Measurements from ENCODE around the gene TBC1D12. TPM values are rescaled to one million over a fixed set of nuclear protein-coding genes. Genes with fewer than 3 reads are reported as not detected.

Gene TBC1D12
- total RNA-seq (2021) (3.1 and 3.9 TPM in 2 replicates), Bru-seq, nascent RNA (percentile 59 among the genes with signal in this experiment), BruChase-seq, experiment 1, labeled RNA remaining after a 2-hour chase (percentile 55 among the genes with signal in this experiment), BruChase-seq, experiment 2, labeled RNA remaining after a 6-hour chase (percentile 45 among the genes with signal in this experiment)
- long read RNA-seq, partial matches to known transcripts: 0 of 1 reads
- long read RNA-seq, other reads (novel, unspliced or antisense): 1 of 1 reads

- ChIA-PET POLR2A (ENCODE audit: unreplicated experiment) (interaction anchor here (0.5 to 0.7 kb wide), 4 partner anchors 39 to 1968 kb away, joined by 6 to 11 read pairs (median 8); no protein-coding TSS in a partner anchor), CTCF (interaction anchor here (0.9 kb wide), 1 partner anchor 42 kb away, joined by 5 read pairs; no protein-coding TSS in a partner anchor)
- Histone ChIP-seq H2AFZ (peak within 1 kb of the TSS; percentile 85), H3K27ac (peak within 1 kb of the TSS; percentile 56), H3K9me3 (ENCODE audit: insufficient read depth, low read depth) (no peaks in the 10 kb centered on the region), H3K4me3 (peak within 1 kb of the TSS; percentile 76), H3K4me1 (replicated peaks; ENCODE audit: insufficient read depth) (peaks cover 22% of the 10 kb centered on the region; the same call in 1 of the 2 replicates), H3K79me2 (ENCODE audit: low read depth) (peaks cover 27% of the 10 kb centered on the region), H3K9me2 (ENCODE audit: insufficient read depth) (no peaks in the 10 kb centered on the region), H3K27me3 (ENCODE audit: insufficient read depth, low read depth) (no peaks in the 10 kb centered on the region), H3K4me2 (peak within 1 kb of the TSS; percentile 65), H3K36me3 (ENCODE audit: low read depth) (no peaks in the 10 kb centered on the region), H3F3A (ENCODE audit: insufficient read depth, low read depth) (peaks cover 21% of the 10 kb centered on the region), H4K20me1 (ENCODE audit: insufficient read depth) (no peaks in the 10 kb centered on the region)
- DNase-seq: peak; percentile 82 to 90
- TF ChIP-seq CTCF (conservative IDR thresholded peaks at IDR 0.05) (no peak), EZH2 (IDR thresholded peaks at IDR 0.05; ENCODE audit: low read depth) (no peak)
- no TSS peak for BruUV-seq (replicated peaks)
- intact Hi-C loops (cut with micrococcal nuclease; ENCODE audit: unreplicated experiment): loop anchor here (1.0 to 2.0 kb wide), 2 partner anchors 39 to 360 kb away; no protein-coding TSS in a partner anchor
These were observed at the start of gene TBC1D12 for GRCh38 chr10:94402204-94402842. TSS of gene TBC1D12 (plus strand) at chr10:94402541. CDS start at chr10:94402614, 73 bp downstream.

GRCh38 chr10:94353336-94353735 lies 49.0 kb upstream of the TBC1D12 start:
- H3K36me3 ChIP-seq (ENCODE audit: low read depth): peaks cover 8% of the 10 kb centered on the region; the same call in 1 of the 2 replicates
- intact Hi-C loops (cut with micrococcal nuclease; ENCODE audit: unreplicated experiment): loop anchor here (10.0 kb wide), 1 partner anchor 91 kb away; no protein-coding TSS in a partner anchor
- no peaks in the 10 kb centered on the region for H3F3A ChIP-seq (ENCODE audit: insufficient read depth, low read depth)
- DNase-seq: no peak
- H3K27ac ChIP-seq: no peak overlapping the region
- TF ChIP-seq EZH2 (IDR thresholded peaks at IDR 0.05; ENCODE audit: low read depth) (no peak), CTCF (conservative IDR thresholded peaks at IDR 0.05) (no peak)
- no peaks in the 10 kb centered on the region for H3K27me3 ChIP-seq (ENCODE audit: insufficient read depth, low read depth)
- BruUV-seq (replicated peaks): no TSS peak
- no peak overlapping the region for H3K4me2 ChIP-seq
- no peaks in the 10 kb centered on the region for H3K79me2 ChIP-seq (ENCODE audit: low read depth)
- H2AFZ ChIP-seq: no peak overlapping the region
- H3K4me1 ChIP-seq (replicated peaks; ENCODE audit: insufficient read depth): 0 out of 2 replicates have a peak, but pooled peaks cover 5% of the 10 kb centered on the region
- no peaks in the 10 kb centered on the region for H4K20me1 ChIP-seq (ENCODE audit: insufficient read depth)
- no peak overlapping the region for H3K4me3 ChIP-seq
- H3K9me3 ChIP-seq (ENCODE audit: insufficient read depth, low read depth): no peaks in the 10 kb centered on the region
- ChIA-PET CTCF (no interaction called here), POLR2A (ENCODE audit: unreplicated experiment) (no interaction called here)
- no peaks in the 10 kb centered on the region for H3K9me2 ChIP-seq (ENCODE audit: insufficient read depth)

- DNase-seq: no peak
- TF ChIP-seq EZH2 (IDR thresholded peaks at IDR 0.05; ENCODE audit: low read depth): no peak
- TF ChIP-seq CTCF (conservative IDR thresholded peaks at IDR 0.05): no peak
- H3K79me2 ChIP-seq (ENCODE audit: low read depth): peaks cover 14% of the 10 kb centered on the region
- H3K27ac ChIP-seq: no peak overlapping the region
- H3K4me1 ChIP-seq (replicated peaks; ENCODE audit: insufficient read depth): peaks cover 20% of the 10 kb centered on the region; the same call in 1 of the 2 replicates
- no peak overlapping the region for H3K4me3 ChIP-seq
- peaks cover 8% of the 10 kb centered on the region for H3F3A ChIP-seq (ENCODE audit: insufficient read depth, low read depth)
- no TSS peak for BruUV-seq (replicated peaks)
- H3K9me3 ChIP-seq (ENCODE audit: insufficient read depth, low read depth): no peaks in the 10 kb centered on the region
- no peaks in the 10 kb centered on the region for H3K27me3 ChIP-seq (ENCODE audit: insufficient read depth, low read depth)
- no peak overlapping the region for H3K4me2 ChIP-seq
- H3K9me2 ChIP-seq (ENCODE audit: insufficient read depth): no peaks in the 10 kb centered on the region
- H4K20me1 ChIP-seq (ENCODE audit: insufficient read depth): no peaks in the 10 kb centered on the region; the same call in 1 of the 2 replicates
- no peak overlapping the region for H2AFZ ChIP-seq
- ChIA-PET POLR2A (ENCODE audit: unreplicated experiment) (interaction anchor here (0.6 kb wide), 1 partner anchor 43 kb away, joined by 3 read pairs; no protein-coding TSS in a partner anchor), CTCF (interaction anchor here (0.6 kb wide), 1 partner anchor 88 kb away, joined by 4 read pairs; no protein-coding TSS in a partner anchor)
- intact Hi-C loops (cut with micrococcal nuclease; ENCODE audit: unreplicated experiment): loop anchor here (10.0 kb wide), 1 partner anchor 89 kb away; no protein-coding TSS in a partner anchor
- peaks cover 8% of the 10 kb centered on the region; the same call in 1 of the 2 replicates for H3K36me3 ChIP-seq (ENCODE audit: low read depth)
These were observed 46.5 kb upstream of the TBC1D12 start for GRCh38 chr10:94355841-94356240.

Measured in PC-9 (cell line).